HG03520 (cell line): ENCODE measurements around the gene PRIM1.
A peak's percentile ranks its signal among the peaks of the same experiment; 100 is the strongest.
"Not testable (repeated sequence)": the region's sequence is repeated elsewhere in the genome, so short reads cannot be mapped to it uniquely, and the experiment has no call there.

ENCODE experiments used
- ATAC-seq: cut with Tn5 transposase; IDR thresholded peaks from one replicate; pipeline ENCODE4 v1.9.1; 2021; ENCODE audit warnings: mild to moderate bottlenecking, moderate library complexity; ENCODE audit not compliant: unreplicated experiment

Gene PRIM1

GRCh38 chr12:56751712-56752598 lies at the start of gene PRIM1:
TSS of gene PRIM1 (minus strand) at chr12:56752323. CDS start at chr12:56752298, 25 bp downstream.
- ATAC-seq: peak; percentile 78

GRCh38 chr12:56800221-56800620 lies 48.1 kb upstream of the PRIM1 start:
- ATAC-seq: no peak

GRCh38 chr12:56799345-56799744 lies 47.2 kb upstream of the PRIM1 start:
- not testable (repeated sequence) for ATAC-seq

GRCh38 chr12:56795791-56796190 lies 43.7 kb upstream of the PRIM1 start:
- not testable (repeated sequence) for ATAC-seq

GRCh38 chr12:56795046-56795562 lies 43.0 kb upstream of the PRIM1 start:
- not testable (repeated sequence) for ATAC-seq

- ATAC-seq: not testable (repeated sequence)
Measured at GRCh38 chr12:56793124-56793523, 41.0 kb upstream of the PRIM1 start.

- ATAC-seq: no peak
Measured at GRCh38 chr12:56792678-56793077, 40.6 kb upstream of the PRIM1 start.

- ATAC-seq: not testable (repeated sequence)
Measured at GRCh38 chr12:56789429-56789828, 37.3 kb upstream of the PRIM1 start.

GRCh38 chr12:56787498-56787897 lies 35.4 kb upstream of the PRIM1 start:
- no peak for ATAC-seq

GRCh38 chr12:56785874-56786273 lies 33.8 kb upstream of the PRIM1 start:
- ATAC-seq: no peak

- ATAC-seq: no peak
Measured at GRCh38 chr12:56785141-56785865, 33.2 kb upstream of the PRIM1 start.

GRCh38 chr12:56781726-56782125 lies 29.6 kb upstream of the PRIM1 start:
- no peak for ATAC-seq

GRCh38 chr12:56778756-56779155 lies 26.6 kb upstream of the PRIM1 start:
- ATAC-seq: no peak

GRCh38 chr12:56776654-56777053 lies 24.5 kb upstream of the PRIM1 start:
- no peak for ATAC-seq

GRCh38 chr12:56775638-56776037 lies 23.5 kb upstream of the PRIM1 start:
- peak; percentile 72 for ATAC-seq

GRCh38 chr12:56773113-56773512 lies 21.0 kb upstream of the PRIM1 start:
- no peak for ATAC-seq

- no peak for ATAC-seq
Measured at GRCh38 chr12:56772625-56773024, 20.5 kb upstream of the PRIM1 start.

GRCh38 chr12:56769868-56770267 lies 17.7 kb upstream of the PRIM1 start:
- ATAC-seq: no peak

- no peak for ATAC-seq
Measured at GRCh38 chr12:56768424-56768823, 16.3 kb upstream of the PRIM1 start.

GRCh38 chr12:56766535-56766934 lies 14.4 kb upstream of the PRIM1 start:
- peak; percentile 95 for ATAC-seq

- no peak for ATAC-seq
Measured at GRCh38 chr12:56763753-56764657, 11.9 kb upstream of the PRIM1 start.
